CD4-positive, alpha-beta memory T cell (primary cell): ENCODE data around the gene PLA2G4C. TPM values are rescaled to one million over a fixed set of nuclear protein-coding genes. Genes with fewer than 3 reads are reported as not detected.

Experiments used
- CTCF ChIA-PET: fragments of 350-600 bp; sonication (Branson Sonifier 250); formaldehyde crosslinking; loops from one replicate; lab custom pipeline; 2021; ENCODE audit warnings: inconsistent platforms; ENCODE audit not compliant: partially characterized antibody; lab: Charles Lee
- POLR2A ChIA-PET: fragments of 350-600 bp; sonication (Branson Sonifier 250); formaldehyde crosslinking; loops from one replicate; lab custom pipeline; 2021; ENCODE audit not compliant: partially characterized antibody; lab: Charles Lee
- DNase-seq, 5 donors: peaks; one replicate each; pipeline versions ENCODE4 v3.0.0 to v3.0.0-alpha.2; 2020 to 2022; ENCODE audit warnings: mixed read lengths in 1 of 5
- H3K27ac ChIP-seq: one replicate; pipeline ENCODE4 v1.7.0; 2013; ENCODE audit warnings: low read depth, low read length
- H3K27me3 ChIP-seq: 2 replicates; pipeline ENCODE4 v1.7.0; 2013; ENCODE audit warnings: mild to moderate bottlenecking, low read length, moderate library complexity; ENCODE audit not compliant: insufficient read depth
- H3K36me3 ChIP-seq: 2 replicates; pipeline ENCODE4 v1.7.0; 2013; ENCODE audit warnings: mild to moderate bottlenecking, low read length, moderate library complexity; ENCODE audit not compliant: insufficient read depth
- H3K4me1 ChIP-seq: 2 replicates; pipeline ENCODE4 v1.7.0; 2013; ENCODE audit warnings: mild to moderate bottlenecking, low read length, moderate library complexity; ENCODE audit not compliant: insufficient read depth
- H3K4me3 ChIP-seq, 2 donors: one replicate each; pipeline ENCODE4 v1.7.0; 2013; ENCODE audit warnings: low read length in 2 of 2, mild to moderate bottlenecking in 1 of 2
- H3K9me3 ChIP-seq, 2 donors: one replicate each; pipeline ENCODE4 v1.7.0; 2013; ENCODE audit warnings: low read length in 2 of 2, control low read depth in 1 of 2; ENCODE audit not compliant: control insufficient read depth in 1 of 2
- H3K27ac Mint-ChIP-seq, 7 donors: one replicate each; pipeline ENCODE4 v1.8.0; 2020 to 2021; ENCODE audit warnings: mixed read lengths in 7 of 7, mild to moderate bottlenecking in 6 of 7, inconsistent platforms in 3 of 7, moderate library complexity in 3 of 7
- H3K27me3 Mint-ChIP-seq, 2 donors: one replicate each; pipeline ENCODE4 v1.8.0; 2020 to 2021; ENCODE audit warnings: mixed read lengths in 2 of 2
- H3K36me3 Mint-ChIP-seq, 2 donors: one replicate each; pipeline ENCODE4 v1.8.0; 2020 to 2021; ENCODE audit warnings: mixed read lengths in 2 of 2, inconsistent platforms in 1 of 2, mild to moderate bottlenecking in 1 of 2
- H3K4me1 Mint-ChIP-seq, 4 donors: one replicate each; pipeline ENCODE4 v1.8.0; 2020 to 2021; ENCODE audit warnings: mixed read lengths in 4 of 4, mild to moderate bottlenecking in 1 of 4
- H3K4me3 Mint-ChIP-seq, 8 donors: one replicate each; pipeline ENCODE4 v1.8.0; 2020 to 2021; ENCODE audit warnings: mixed read lengths in 8 of 8, mild to moderate bottlenecking in 7 of 8, moderate library complexity in 6 of 8, inconsistent platforms in 3 of 8
- H3K9me3 Mint-ChIP-seq, 8 donors: one replicate each; pipeline ENCODE4 v1.8.0; 2020 to 2021; ENCODE audit warnings: mixed read lengths in 8 of 8, mild to moderate bottlenecking in 5 of 8, inconsistent platforms in 3 of 8, moderate library complexity in 1 of 8
- intact Hi-C: fragments of 100-400 bp; cut with micrococcal nuclease; formaldehyde crosslinking; loops from one replicate; pipeline ENCODE4 v1.15.1; 2023
- polyA plus RNA-seq, 2 donors: library from polyadenylated mRNA; unstranded; fragments of 300-500 nt; fragmentation: Illumina TruSeq; gene quantifications; one replicate each; pipeline ENCODE4 v1.2.3, GENCODE V29; 2021
- total RNA-seq, 2 experiments: library from RNA; stranded (reverse); gene quantifications; one replicate each; pipeline ENCODE4 v1.2.3, GENCODE V29; 2021

PLA2G4C gene
- total and polyA plus RNA-seq, 4 experiments from 2014 or later: 0.44 to 11.1 (median 5.8) TPM

DNA sequence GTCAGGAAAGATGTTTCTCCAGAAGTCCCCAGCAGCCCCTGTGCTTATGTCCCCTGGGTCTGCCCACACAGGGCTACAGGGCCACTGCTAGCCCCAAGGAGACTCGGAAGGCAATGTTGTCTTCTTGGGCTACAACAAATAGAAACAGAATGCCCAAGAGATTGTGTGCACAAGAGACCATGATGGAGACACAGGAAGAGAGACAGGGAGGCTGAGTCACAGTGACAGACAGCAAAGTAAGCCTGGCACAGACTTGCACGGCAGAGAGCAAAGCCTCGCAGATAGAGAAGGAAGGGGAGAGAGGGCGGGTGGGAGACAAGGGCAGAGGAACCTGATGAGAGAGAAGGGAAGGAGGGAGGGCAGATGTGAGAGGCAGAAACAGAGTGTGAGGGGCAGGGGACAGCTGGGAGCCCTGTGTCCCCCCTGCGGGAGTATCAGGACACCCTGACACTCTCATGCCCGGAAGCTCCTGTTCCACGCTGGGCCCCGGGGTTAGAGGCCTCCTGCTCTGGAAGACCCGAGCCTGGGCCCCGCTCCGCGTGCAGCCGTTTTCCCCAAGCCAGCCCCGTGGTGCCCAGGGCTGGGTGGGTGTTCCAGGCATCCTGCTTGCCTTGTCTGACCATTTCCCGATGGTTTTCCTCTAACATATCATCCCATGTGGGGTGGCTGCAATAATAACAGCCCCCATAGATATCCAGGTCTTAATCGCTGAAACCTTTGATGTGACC lies 2.7 kb upstream of the PLA2G4C start:
- Histone ChIP-seq H3K9me3 (no peaks in the 10 kb centered on the region), H3K27me3 (no peaks in the 10 kb centered on the region), H3K4me3 (no peak overlapping the region), H3K4me1 (peaks cover 6% of the 10 kb centered on the region), H3K36me3 (peaks cover 4% of the 10 kb centered on the region), H3K27ac (no peak overlapping the region)
- Mint-ChIP-seq H3K4me3 (no peak overlapping the region), H3K27me3 (no peaks in the 10 kb centered on the region), H3K27ac (peak overlapping the region in 1 of 7 donors; percentile 52), H3K9me3 (no peaks in the 10 kb centered on the region), H3K4me1 (peaks cover 2 to 13% (median 7%) of the 10 kb centered on the region in 4 donors), H3K36me3 (peaks cover 14% of the 10 kb centered on the region in 2 donors)
- ChIA-PET POLR2A (no interaction called here), CTCF (no interaction called here)
- DNase-seq: no peak
- intact Hi-C loops: no loop called here

DNA sequence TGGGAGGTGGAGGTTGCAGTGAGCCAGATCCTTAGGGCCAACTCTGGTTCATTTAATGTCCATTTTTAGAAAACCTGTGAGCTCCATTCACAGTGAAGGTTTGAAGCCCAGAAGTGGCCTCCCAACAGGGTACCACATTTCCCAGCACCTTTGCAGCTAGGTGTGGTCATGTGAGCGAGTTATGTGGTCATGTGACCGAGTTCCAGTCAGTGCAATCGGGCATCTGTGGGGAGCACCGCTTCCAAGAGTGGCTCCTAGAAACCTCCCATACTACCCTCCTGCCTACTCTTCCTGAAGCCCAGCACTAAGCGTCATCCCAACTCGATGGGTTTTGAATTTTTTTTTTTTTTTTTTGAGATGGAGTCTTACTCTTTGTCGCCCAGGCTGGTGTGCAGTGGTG lies 663 bp upstream of the PLA2G4C start:
- POLR2A ChIA-PET: interaction anchor here (1.5 kb wide), 1 partner anchor 148 kb away, joined by 4 read pairs; no protein-coding TSS in a partner anchor
- H3K4me1 ChIP-seq: peaks cover 10% of the 10 kb centered on the region

DNA sequence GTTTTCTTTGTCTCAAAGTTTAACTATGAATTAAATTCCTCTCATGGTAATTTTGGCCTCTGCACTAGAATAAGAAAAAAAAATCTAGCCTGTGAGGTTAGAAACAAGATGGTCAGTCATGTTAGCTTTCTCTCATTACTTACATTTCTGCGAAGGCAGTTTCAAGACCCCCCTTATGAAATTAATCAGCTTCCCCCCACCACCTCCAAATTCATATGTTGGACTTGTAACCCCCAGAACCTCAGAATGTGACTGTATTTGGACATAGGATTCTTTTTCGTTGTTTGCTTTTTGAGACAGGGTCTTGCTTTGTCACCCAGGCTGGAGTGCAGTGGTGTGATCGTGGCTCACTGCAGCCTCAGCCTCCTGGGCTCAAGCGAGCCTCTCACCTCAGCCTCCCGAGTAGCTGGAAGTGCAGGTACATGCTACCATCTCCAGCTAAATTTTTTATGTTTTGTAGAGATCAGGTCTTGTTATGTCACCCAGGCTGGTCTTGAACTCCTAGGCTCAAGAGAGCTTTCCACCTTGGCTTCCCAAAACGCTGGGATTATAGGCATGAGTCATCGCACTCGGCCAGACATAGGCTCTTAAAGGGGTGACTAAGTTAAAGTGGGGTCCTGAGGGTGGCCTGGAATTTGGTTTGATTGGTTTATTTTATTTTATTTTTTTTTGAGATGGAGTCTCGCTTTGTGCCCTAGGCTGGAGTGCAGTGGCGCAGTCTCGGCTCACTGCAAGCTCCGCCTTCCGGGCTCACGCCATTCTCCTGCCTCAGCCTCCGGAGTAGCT lies 1.4 kb downstream of the PLA2G4C start:
- Mint-ChIP-seq H3K4me3 (peak overlapping the region in 3 of 8 donors; percentile 20 to 52 (median 39)), H3K36me3 (peaks cover 1 to 2% of the 10 kb centered on the region in 2 donors), H3K4me1 (peaks cover 1 to 17% (median 11%) of the 10 kb centered on the region in 4 donors), H3K9me3 (no peaks in the 10 kb centered on the region), H3K27me3 (peaks cover 0 to 2% of the 10 kb centered on the region in 2 donors), H3K27ac (peak overlapping the region in 2 of 7 donors; percentile 14 to 88)
- POLR2A ChIA-PET: interaction anchor here (0.7 to 1.5 kb wide), 2 partner anchors 62 to 95 kb away, joined by 3 read pairs; no protein-coding TSS in a partner anchor
- H3K4me1 ChIP-seq: peaks cover 10% of the 10 kb centered on the region
- H3K36me3 ChIP-seq: no peaks in the 10 kb centered on the region
- H3K27ac ChIP-seq: no peak overlapping the region
- H3K27me3 ChIP-seq: no peaks in the 10 kb centered on the region
- no peaks in the 10 kb centered on the region for H3K9me3 ChIP-seq
- CTCF ChIA-PET: interaction anchor here (0.6 to 6.3 kb wide), 7 partner anchors 8 to 1738 kb away, joined by 3 to 76 read pairs (median 6); no protein-coding TSS in a partner anchor
- intact Hi-C loops: no loop called here
- no peak for DNase-seq
- no peak overlapping the region for H3K4me3 ChIP-seq

More for the DNA sequence above, 663 bp upstream of the PLA2G4C start:
- peaks cover 2 to 17% (median 11%) of the 10 kb centered on the region in 4 donors for H3K4me1 Mint-ChIP-seq
- CTCF ChIA-PET: interaction anchor here (0.6 to 6.3 kb wide), 7 partner anchors 10 to 1138 kb away, joined by 3 to 76 read pairs (median 7); no protein-coding TSS in a partner anchor
- H3K9me3 ChIP-seq: no peaks in the 10 kb centered on the region
- peaks cover 5 to 6% of the 10 kb centered on the region in 2 donors for H3K36me3 Mint-ChIP-seq
- H3K4me3 Mint-ChIP-seq: peak overlapping the region in 5 of 8 donors; percentile 74 to 94 (median 84)
- intact Hi-C loops: no loop called here
- H3K4me3 ChIP-seq: no peak overlapping the region
- no peak overlapping the region for H3K27ac ChIP-seq
- H3K27me3 ChIP-seq: no peaks in the 10 kb centered on the region
- H3K27ac Mint-ChIP-seq: peak overlapping the region in 2 of 7 donors; percentile 87 to 93
- H3K27me3 Mint-ChIP-seq: peaks cover 0 to 2% of the 10 kb centered on the region in 2 donors
- DNase-seq: no peak
- no peaks in the 10 kb centered on the region for H3K9me3 Mint-ChIP-seq
- H3K36me3 ChIP-seq: no peaks in the 10 kb centered on the region

DNA sequence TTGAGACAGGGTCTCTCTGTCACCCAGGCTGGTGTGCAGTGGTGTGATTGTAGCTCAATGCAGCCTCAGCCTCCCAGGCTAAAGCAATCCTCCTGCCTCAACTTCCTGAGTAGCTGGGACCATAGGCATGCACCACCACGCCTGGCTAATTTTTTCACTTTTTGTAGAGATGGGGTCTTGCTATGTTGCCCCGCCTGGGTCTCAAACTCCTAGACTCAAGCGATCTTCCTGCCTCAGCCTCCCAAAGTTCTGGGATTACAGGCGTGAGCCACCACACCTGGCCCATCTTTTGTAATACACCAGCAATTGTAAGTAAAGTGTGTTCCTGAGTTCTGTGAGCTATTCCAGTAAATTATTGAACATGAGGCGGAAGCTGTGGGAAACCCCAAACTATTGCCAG lies 6.7 kb downstream of the PLA2G4C start:
- Histone ChIP-seq H3K27ac (no peak overlapping the region), H3K36me3 (no peaks in the 10 kb centered on the region), H3K9me3 (no peaks in the 10 kb centered on the region), H3K4me1 (peaks cover 4% of the 10 kb centered on the region), H3K27me3 (no peaks in the 10 kb centered on the region), H3K4me3 (no peak overlapping the region)
- POLR2A ChIA-PET: no interaction called here
- Mint-ChIP-seq H3K36me3 (peaks cover 0 to 3% of the 10 kb centered on the region in 2 donors), H3K4me1 (peaks cover 0 to 13% (median 8%) of the 10 kb centered on the region in 4 donors), H3K9me3 (no peaks in the 10 kb centered on the region), H3K4me3 (no peak overlapping the region), H3K27ac (no peak overlapping the region), H3K27me3 (peaks cover 0 to 2% of the 10 kb centered on the region in 2 donors)
- intact Hi-C loops: no loop called here
- DNase-seq: no peak
- CTCF ChIA-PET: interaction anchor here (1.0 to 3.4 kb wide), 7 partner anchors 20 to 157 kb away, joined by 3 to 14 read pairs (median 4); no protein-coding TSS in a partner anchor

DNA sequence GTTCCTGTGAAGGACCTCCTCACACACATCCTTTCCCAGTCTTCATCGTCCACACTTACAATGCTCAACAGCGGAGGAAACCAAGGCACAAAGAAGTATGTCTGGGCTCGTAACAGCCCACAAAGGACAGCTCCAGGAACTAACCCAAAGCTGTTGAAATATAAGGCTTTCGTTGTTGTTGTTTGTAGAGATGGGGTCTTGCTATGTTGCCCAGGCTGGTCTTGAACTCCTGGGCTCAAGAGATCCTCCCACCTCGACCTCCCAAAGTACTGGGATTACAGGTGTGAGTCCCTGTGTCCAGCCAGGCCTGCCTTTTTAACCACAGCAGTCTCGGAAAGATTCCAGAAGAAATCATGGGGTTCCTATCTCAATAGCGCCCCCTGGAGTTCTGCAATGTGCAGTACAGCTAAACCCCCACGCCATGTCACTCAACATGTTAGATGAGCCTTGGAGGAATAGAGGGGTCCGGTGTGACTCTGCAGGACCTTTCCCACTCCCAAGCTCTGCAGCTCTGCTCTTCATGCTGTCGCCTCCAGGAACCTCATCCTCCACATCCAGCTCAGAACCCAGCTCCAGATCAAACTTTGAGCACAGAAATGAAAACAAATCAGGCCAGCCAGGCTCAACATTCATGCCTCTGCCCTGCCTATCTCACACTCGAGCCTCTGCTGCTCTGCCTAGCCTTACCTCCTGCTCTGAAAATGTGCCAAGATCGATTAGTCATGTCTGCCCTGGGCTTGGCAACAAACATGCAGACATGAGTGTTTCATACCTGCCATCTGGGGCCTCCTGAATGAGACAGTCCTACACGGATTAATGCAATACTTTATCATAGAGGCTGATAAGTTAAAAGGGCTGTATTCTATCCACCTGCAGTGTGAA lies 7.5 kb downstream of the PLA2G4C start:
- H3K4me3 ChIP-seq: no peak overlapping the region
- H3K27me3 Mint-ChIP-seq: peaks cover 0 to 2% of the 10 kb centered on the region in 2 donors
- peak in 4 of 5 donors; percentile 22 to 35 (median 28) for DNase-seq
- H3K4me1 Mint-ChIP-seq: peaks cover 0 to 13% (median 8%) of the 10 kb centered on the region in 4 donors
- intact Hi-C loops: no loop called here
- ChIA-PET CTCF (interaction anchor here (1.0 to 3.4 kb wide), 9 partner anchors 10 to 158 kb away, joined by 3 to 14 read pairs (median 4); no protein-coding TSS in a partner anchor), POLR2A (no interaction called here)
- no peak overlapping the region for H3K27ac ChIP-seq
- no peaks in the 10 kb centered on the region for H3K9me3 ChIP-seq
- no peaks in the 10 kb centered on the region for H3K36me3 ChIP-seq
- H3K9me3 Mint-ChIP-seq: no peaks in the 10 kb centered on the region
- H3K36me3 Mint-ChIP-seq: peaks cover 0 to 3% of the 10 kb centered on the region in 2 donors
- H3K4me1 ChIP-seq: peaks cover 4% of the 10 kb centered on the region
- H3K4me3 Mint-ChIP-seq: peak overlapping the region in 1 of 8 donors; percentile 25
- H3K27me3 ChIP-seq: no peaks in the 10 kb centered on the region
- H3K27ac Mint-ChIP-seq: peak overlapping the region in 2 of 7 donors; percentile 31 to 63

DNA sequence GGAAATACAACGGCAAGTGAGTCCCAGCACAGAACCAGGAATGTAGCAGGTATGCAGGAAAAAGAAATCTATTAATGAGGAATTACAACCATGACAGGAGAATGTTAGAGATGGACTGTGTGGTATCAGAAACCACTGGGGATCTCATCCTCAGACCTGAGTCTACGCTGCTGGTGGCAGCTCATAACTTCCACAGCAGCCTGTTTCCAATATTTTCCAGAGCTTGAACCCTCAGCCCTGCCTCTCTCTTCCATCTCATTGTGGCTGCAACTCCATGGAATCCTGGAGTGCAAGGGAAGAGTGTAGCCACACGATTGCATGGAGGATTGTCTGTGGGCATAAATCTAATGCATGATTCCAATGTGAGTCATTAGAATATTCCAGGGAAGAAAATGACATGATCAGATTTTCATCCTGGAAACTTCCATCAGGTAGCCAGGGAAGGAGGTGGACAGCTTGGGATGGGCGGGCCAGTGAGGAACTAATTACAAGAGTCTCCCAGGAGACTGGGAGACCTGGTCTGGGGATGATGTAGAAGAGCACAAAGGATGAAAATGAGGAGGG lies 14.9 kb downstream of the PLA2G4C start:
- ChIA-PET CTCF (interaction anchor here (0.9 to 1.8 kb wide), 3 partner anchors 11 to 171 kb away, joined by 4 to 5 read pairs (median 4); no protein-coding TSS in a partner anchor), POLR2A (no interaction called here)
- H3K27ac Mint-ChIP-seq: no peak overlapping the region
- Histone ChIP-seq H3K9me3 (peaks cover 0 to 3% of the 10 kb centered on the region in 2 donors), H3K4me1 (no peaks in the 10 kb centered on the region), H3K36me3 (no peaks in the 10 kb centered on the region), H3K4me3 (no peak overlapping the region), H3K27me3 (no peaks in the 10 kb centered on the region), H3K27ac (no peak overlapping the region)
- H3K36me3 Mint-ChIP-seq: peaks cover 11 to 26% of the 10 kb centered on the region in 2 donors
- DNase-seq: no peak
- intact Hi-C loops: no loop called here
- peaks cover 0 to 4% of the 10 kb centered on the region in 2 donors for H3K27me3 Mint-ChIP-seq
- H3K4me3 Mint-ChIP-seq: no peak overlapping the region
- H3K9me3 Mint-ChIP-seq: peaks cover 0 to 34% (median 19%) of the 10 kb centered on the region in 8 donors
- peaks cover 0 to 4% (median 0%) of the 10 kb centered on the region in 4 donors for H3K4me1 Mint-ChIP-seq
